SIG-M5 treated with dmso at 0.1 percent for 504 hours (cell line): ENCODE measurements around the gene ZFYVE26.
A peak's percentile ranks its signal among the peaks of the same experiment; 100 is the strongest.
"Not testable (repeated sequence)": the region's sequence is repeated elsewhere in the genome, so short reads cannot be mapped to it uniquely, and the experiment has no call there.

Experiments
- DNase-seq: peaks from one replicate; lab custom pipeline; 2025; ENCODE audit not compliant: unreplicated experiment; lab: John Stamatoyannopoulos, UW

ZFYVE26 gene

DNA sequence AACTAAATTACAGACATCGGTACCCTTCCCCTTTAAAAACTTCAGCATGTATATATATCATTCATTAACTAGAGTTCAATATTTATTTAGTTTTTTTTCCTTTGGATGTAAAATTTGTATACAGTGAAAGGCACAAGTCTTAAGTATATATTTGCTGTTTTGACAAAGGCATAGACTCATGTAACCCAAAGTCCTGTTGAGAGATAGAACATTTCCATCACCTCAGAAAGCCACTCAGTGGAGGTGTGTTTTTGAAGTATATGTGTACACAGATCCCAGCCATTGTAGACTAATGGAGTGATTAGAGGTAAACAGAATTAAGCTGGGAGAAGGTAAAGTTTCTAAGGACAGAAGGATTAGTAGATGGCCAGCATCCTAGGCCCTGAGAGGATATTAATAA lies 99.3 kb downstream of the ZFYVE26 start:
- DNase-seq: no peak

- DNase-seq: no peak
Observed at GRCh38 chr14:67710209-67710608, 106.2 kb downstream of the ZFYVE26 start.

DNA sequence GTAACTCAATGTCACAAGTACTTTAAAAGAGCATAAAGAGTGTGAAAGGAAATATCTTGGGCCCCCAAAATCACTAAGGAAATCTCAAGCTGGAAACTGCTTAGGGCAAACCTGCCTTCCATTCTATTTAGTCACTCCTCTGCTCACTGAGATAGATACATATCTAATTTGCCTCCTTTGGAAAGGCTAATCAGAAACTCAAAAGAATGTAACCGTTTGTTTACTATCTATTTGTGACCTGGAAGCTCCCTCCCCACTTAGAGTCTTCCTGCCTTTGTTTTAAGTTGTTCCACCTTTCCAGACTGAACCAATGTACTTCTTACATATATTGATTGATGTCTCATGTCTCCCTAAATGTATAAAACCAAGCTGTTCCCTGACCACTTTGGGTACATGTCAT lies 106.6 kb downstream of the ZFYVE26 start:
- not testable (repeated sequence) for DNase-seq

DNA sequence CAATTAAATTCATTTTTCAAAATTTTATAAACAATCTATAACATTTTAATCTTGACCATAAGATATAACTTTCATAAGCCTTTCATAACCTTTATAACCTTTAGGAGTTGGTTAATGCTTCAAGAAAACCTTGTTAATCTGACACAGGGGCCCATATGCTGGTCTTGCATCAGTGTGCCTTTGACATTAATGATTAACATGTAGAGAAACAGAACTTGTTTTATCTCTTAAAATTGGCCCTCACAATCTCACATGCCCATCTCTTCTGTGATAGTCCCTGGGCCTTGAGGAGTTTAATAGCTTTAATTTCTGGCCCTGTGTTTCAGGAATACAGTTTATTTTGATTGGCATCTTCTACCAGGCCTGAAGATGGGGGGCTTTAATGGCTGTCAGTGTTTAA lies 107.0 kb downstream of the ZFYVE26 start:
- not testable (repeated sequence) for DNase-seq

DNA sequence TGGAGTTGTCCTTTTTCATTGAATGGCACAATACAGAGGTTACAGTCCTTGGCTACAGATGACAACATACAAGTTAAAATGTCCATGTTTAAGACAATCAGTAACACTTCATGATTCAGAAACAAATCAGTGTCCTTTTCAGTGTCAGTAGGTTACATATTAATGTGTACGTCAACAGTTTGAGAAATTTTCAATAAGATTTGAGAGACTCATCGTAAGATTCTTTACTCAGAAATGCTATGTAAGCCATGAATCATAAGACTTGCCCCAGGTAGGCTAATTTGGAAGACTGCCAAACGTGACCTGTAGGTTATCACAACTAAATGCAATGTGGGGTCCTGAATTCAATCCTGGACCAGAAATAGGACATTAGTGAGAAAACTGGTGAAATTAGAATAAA lies 111.2 kb downstream of the ZFYVE26 start:
- no peak for DNase-seq

DNA sequence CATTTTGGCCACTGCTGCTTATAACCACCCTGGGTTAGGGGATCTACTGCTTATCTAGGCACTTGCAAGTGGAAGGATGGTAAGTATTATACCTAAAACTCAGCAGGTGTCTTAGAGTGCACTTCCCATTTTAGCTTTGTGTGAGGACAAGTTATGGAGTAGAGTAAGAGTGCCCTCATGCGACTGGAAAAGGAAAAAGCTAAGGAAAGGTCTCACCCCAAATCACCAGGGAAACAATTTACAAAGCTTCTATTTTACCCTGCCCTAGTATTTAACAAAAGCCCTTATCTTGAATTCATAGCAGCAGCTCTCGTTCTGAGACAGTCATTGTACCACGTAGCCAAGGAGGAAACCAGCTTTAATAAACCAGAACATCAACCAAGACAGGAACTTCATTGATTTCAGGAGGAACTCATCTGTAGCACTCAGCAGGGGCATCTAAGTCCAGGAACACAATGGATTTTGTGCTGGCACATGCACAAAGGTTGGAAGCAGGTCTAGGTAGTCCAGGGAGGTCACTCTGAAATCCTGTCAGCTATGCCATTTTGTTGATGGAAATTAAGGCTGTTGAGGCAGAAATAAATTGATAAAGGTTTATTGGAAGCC lies 111.8 kb downstream of the ZFYVE26 start:
- peak; percentile 81 for DNase-seq

- DNase-seq: no peak
Observed at GRCh38 chr14:67703997-67704396, 112.4 kb downstream of the ZFYVE26 start.

DNA sequence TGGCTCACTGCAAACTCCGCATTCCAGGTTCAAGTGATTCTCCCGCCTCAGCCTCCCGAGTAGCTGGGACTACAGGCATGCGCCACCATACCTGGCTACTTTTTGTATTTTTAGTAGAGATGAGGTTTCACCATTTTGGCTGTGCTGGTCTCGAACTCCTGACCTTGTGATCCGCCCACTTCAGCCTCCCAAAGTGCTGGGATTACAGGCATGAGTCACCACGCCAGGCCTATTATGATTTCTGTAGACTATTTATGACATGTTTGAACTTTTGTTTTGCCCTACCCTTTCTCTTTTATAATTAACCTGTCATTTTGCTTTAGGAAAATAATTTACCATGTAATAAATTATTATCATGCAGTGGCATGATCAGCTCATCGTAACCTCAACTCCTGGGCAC lies 114.9 kb downstream of the ZFYVE26 start, which contains the start of gene RDH12:
RDH12 (plus strand) TSS at position 395 of the 400 bp plus-strand sequence. CDS start 20,757 bp downstream, outside the sequence.
- not testable (repeated sequence) for DNase-seq

DNA sequence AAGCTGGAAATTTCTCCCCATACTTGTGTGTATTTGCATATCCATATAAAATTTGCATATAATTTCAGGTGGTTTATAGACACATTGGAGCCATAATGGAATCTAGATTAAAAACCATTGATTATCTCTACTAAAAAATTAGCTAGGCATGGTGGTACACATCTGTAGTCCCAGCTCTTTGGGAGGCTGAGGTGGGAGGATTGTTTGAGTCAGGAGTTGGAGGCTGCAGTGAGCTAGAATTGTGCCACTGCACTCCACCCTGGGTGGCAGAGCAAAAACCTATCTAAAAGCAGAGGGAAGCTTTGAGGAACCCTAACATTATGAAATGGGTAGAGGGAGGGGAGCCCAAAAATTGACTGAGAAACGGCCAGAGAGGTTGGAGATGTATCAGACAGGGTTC lies 118.2 kb downstream of the ZFYVE26 start:
- DNase-seq: no peak

- DNase-seq: no peak
Observed at GRCh38 chr14:67697006-67697405, 119.4 kb downstream of the ZFYVE26 start.
